Heart right ventricle (tissue), 16 donors: Measurements from ENCODE around the gene RUNDC1. TPM values are rescaled to one million over a fixed set of nuclear protein-coding genes. Genes with fewer than 3 reads are reported as not detected.

Experiments used
- ATAC-seq, 8 donors: fragments of 200-7000 bp; cut with Tn5 transposase; one replicate each; pipeline ENCODE4 v1.9.1; 2020; ENCODE audit warnings: mild to moderate bottlenecking in 8 of 8, moderate library complexity in 8 of 8, moderate number of reproducible peaks in 1 of 8
- DNase-seq, 2 donors: peaks; one replicate each; pipeline ENCODE4 v3.0.0-alpha.2; 2020
- H3K27ac ChIP-seq, 10 donors: fragments of 200-600 bp; sonication (generic) in 2 of 10; one replicate each; pipeline versions ENCODE4 v1.5.0 to v1.8.0; 2020 to 2022; ENCODE audit warnings: mild to moderate bottlenecking in 3 of 10
- H3K27me3 ChIP-seq, 7 donors: fragments of 200-600 bp; one replicate each; pipeline ENCODE4 v1.8.0; 2021 to 2022; ENCODE audit warnings: mild to moderate bottlenecking in 2 of 7
- H3K36me3 ChIP-seq, 9 donors: fragments of 200-600 bp; sonication (generic) in 1 of 9; one replicate each; pipeline versions ENCODE4 v1.5.0 to v1.8.0; 2020 to 2022; ENCODE audit warnings: mild to moderate bottlenecking in 2 of 9
- H3K4me1 ChIP-seq, 9 donors: fragments of 200-600 bp; sonication (generic) in 1 of 9; one replicate each; pipeline versions ENCODE4 v1.5.0 to v1.8.0; 2020 to 2022; ENCODE audit warnings: mild to moderate bottlenecking in 4 of 9
- H3K4me3 ChIP-seq, 10 donors: fragments of 200-600 bp; sonication (generic) in 2 of 10; one replicate each; pipeline versions ENCODE4 v1.5.0 to v1.8.0; 2020 to 2022; ENCODE audit warnings: mild to moderate bottlenecking in 7 of 10, moderate library complexity in 2 of 10
- H3K9me3 ChIP-seq, 11 donors: fragments of 200-600 bp in 10 of 11; sonication (generic) in 2 of 11; one replicate each; pipeline versions ENCODE4 v1.5.0 to v1.8.0; 2013 to 2022; ENCODE audit warnings: mild to moderate bottlenecking in 2 of 11, control low read depth in 1 of 11, moderate library complexity in 1 of 11
- WGBS, 2 donors: extraction: QIAGEN DNeasy Blood & Tissue Kit; methylation state at CpG; one replicate each; pipeline ENCODE4 v1.1.7; 2013; ENCODE audit warnings: inconsistent platforms in 1 of 2; 5-methylcytosine and 5-hydroxymethylcytosine counted together
- intact Hi-C, 10 donors: fragments of 100-400 bp; cut with DNase I; formaldehyde crosslinking; loops; one replicate each; pipeline versions ENCODE4 v1.11.1 to v1.14.2; 2022
- polyA plus RNA-seq, 2 donors: library from polyadenylated mRNA; stranded (reverse); fragments of 200-250 nt; gene quantifications; one replicate each; pipeline ENCODE4 v1.2.3, GENCODE V29; 2013
- total RNA-seq, 10 donors: library from RNA; stranded (reverse); fragmentation: NEBNext Ultra II Directional in 3 of 10; extraction: Animal tissue kit (Norgen Biotek cat#: 25700) in 3 of 10; gene quantifications; one replicate each; pipeline versions ENCODE4 v1.2.1 to v1.2.4, GENCODE V29; 2021 to 2023
- TF ChIP-seq, protein P1 (sequence below), 9 donors: fragments of 200-600 bp; sonication (generic) in 2 of 9; IDR thresholded peaks; one replicate each; pipeline versions ENCODE4 v1.5.0 to v1.8.0; 2021 to 2022; ENCODE audit warnings: antibody characterized with exemption in 9 of 9, mild to moderate bottlenecking in 5 of 9, moderate library complexity in 1 of 9
- donor health status: Arrhythmogenic right ventricular cardiomyopathy.
- donor health status: ischemic (EF 13 %, LVEDD 7.1; RV severe dilation, severe dysfunction).
- donor health status: healthy with polysubstance abuse.
- donor health status: DM: no; HTN: yes; CAD: no.
- donor health status: DM: no; HTN: no; CAD: no.
- donor health status: ischemic (EF 25% LVEDD 6.9; RV normal size, moderate dysfunction).
- donor health status: ischemic (EF 25% LVEDD 5.7; RV mildly dilated, moderate dysfunction).
- donor health status: healthy.
- donor health status: DM: yes; HTN: yes; CAD: no.
- donor health status: Ischemic cardiomyopathy.
- donor health status: ischemic (EF 35%, LVEDD 5.7; RV mildly dilated, moderate dysfunction).
- donor health status: nonischemic (EF 11% LVEDD 7.7; RV severe dilation, severe dysfunction).
- donor health status: DM: yes; HTN: yes; CAD: no.
- donor health status: PGD.
- donor health status: ischemic (EF 29% LVEDD 5.4; RV normal size, mild dysfunction).
- donor health status: nonischemic (EF 23%, LVEDD 6.1; RV moderate dilation, normal function).

The RUNDC1 gene
- total and polyA plus RNA-seq, 12 donors, result 5.6 to 21.0 (median 10.9) TPM

DNA sequence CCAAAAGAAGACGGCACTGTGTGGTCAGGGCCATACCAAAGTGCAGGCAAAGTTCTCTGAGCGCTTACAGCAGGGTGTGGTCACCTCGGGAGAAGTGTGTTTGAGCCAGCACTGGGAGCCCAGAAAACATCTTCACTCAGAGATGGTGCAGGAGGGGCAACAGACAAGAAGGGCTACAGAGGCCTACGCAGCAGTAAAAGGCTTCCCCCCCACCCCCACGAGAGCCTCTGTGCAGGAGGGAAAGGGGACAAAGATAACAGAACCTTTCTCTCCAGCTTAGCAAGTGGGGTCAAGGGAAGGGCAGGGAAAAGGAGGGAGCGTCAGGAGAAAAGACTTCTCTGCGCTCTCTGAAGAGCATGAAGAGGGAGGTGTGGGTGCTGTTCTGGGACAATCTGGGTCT, 39.1 kb downstream of the RUNDC1 start:
- no peak for ATAC-seq
- Histone ChIP-seq H3K4me3 (peak overlapping the region in 5 of 10 donors; percentile 2 to 99 (median 16)), H3K9me3 (no peaks in the 10 kb centered on the region), H3K27me3 (no peaks in the 10 kb centered on the region), H3K36me3 (peaks cover 0 to 43% (median 4%) of the 10 kb centered on the region in 9 donors), H3K4me1 (peaks cover 17 to 73% (median 68%) of the 10 kb centered on the region in 9 donors), H3K27ac (peak overlapping the region; percentile 5 to 94 (median 90))
- TF ChIP-seq, protein P1, sequence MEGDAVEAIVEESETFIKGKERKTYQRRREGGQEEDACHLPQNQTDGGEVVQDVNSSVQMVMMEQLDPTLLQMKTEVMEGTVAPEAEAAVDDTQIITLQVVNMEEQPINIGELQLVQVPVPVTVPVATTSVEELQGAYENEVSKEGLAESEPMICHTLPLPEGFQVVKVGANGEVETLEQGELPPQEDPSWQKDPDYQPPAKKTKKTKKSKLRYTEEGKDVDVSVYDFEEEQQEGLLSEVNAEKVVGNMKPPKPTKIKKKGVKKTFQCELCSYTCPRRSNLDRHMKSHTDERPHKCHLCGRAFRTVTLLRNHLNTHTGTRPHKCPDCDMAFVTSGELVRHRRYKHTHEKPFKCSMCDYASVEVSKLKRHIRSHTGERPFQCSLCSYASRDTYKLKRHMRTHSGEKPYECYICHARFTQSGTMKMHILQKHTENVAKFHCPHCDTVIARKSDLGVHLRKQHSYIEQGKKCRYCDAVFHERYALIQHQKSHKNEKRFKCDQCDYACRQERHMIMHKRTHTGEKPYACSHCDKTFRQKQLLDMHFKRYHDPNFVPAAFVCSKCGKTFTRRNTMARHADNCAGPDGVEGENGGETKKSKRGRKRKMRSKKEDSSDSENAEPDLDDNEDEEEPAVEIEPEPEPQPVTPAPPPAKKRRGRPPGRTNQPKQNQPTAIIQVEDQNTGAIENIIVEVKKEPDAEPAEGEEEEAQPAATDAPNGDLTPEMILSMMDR (IDR thresholded peaks at IDR 0.05), result no peak
- WGBS, 2 donors, result 28 to 35% methylated on average over 7 of the region's 7 CpGs
- DNase-seq, result no peak
- intact Hi-C loops, result no loop called here

DNA sequence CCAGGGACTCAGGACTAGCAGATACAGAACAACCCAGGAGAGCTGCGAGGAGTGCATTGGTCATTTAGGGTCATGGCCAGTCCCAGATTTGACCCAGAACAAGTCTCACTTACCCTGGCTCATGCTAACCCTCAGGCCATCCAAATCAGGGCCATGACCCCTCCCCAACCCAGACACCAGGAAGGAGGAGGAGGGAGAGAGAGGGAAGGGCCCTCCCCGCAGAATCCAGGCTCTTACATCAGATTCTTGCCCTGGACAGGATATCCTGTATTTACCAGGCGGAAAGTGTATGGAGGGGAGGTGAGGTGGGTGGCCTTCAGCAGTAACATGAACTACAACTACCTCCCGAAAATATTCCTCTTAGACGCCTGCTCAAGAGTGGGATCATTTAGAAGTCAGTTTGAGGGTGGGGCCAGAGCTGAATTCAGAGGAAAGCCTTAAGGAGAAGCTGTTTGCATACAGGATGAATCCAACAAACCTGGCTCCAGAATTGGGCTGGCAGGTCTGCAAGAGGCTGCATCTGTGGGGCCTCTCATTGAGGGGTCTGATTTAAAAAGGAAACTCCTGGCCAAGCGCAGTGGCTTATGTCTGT, 39.8 kb downstream of the RUNDC1 start:
- intact Hi-C loops, result loop anchor here in 9 of 10 donors (5.0 to 10.0 kb wide), 8 partner anchors 105 to 345 kb away; partner anchors contain the start of genes NBR1 (in 7 of the 9) and BRCA1 (in 5 of the 9)
- TF ChIP-seq, protein P1 (IDR thresholded peaks at IDR 0.05), result no peak
- H3K36me3 ChIP-seq, result peaks cover 0 to 36% (median 4%) of the 10 kb centered on the region in 9 donors
- H3K9me3 ChIP-seq, result no peaks in the 10 kb centered on the region
- H3K4me3 ChIP-seq, result peak overlapping the region in 8 of 10 donors; percentile 2 to 100 (median 89)
- 46 to 59% methylated on average over 6 of the region's 6 CpGs for WGBS, 2 donors
- H3K27me3 ChIP-seq, result no peaks in the 10 kb centered on the region
- H3K27ac ChIP-seq, result peak overlapping the region; percentile 43 to 94 (median 90)
- ATAC-seq (peak in 5 of 8 donors; percentile 3 to 43 (median 24)), DNase-seq (peak in 1 of 2 donors; percentile 41)
- peaks cover 12 to 71% (median 63%) of the 10 kb centered on the region in 9 donors for H3K4me1 ChIP-seq

DNA sequence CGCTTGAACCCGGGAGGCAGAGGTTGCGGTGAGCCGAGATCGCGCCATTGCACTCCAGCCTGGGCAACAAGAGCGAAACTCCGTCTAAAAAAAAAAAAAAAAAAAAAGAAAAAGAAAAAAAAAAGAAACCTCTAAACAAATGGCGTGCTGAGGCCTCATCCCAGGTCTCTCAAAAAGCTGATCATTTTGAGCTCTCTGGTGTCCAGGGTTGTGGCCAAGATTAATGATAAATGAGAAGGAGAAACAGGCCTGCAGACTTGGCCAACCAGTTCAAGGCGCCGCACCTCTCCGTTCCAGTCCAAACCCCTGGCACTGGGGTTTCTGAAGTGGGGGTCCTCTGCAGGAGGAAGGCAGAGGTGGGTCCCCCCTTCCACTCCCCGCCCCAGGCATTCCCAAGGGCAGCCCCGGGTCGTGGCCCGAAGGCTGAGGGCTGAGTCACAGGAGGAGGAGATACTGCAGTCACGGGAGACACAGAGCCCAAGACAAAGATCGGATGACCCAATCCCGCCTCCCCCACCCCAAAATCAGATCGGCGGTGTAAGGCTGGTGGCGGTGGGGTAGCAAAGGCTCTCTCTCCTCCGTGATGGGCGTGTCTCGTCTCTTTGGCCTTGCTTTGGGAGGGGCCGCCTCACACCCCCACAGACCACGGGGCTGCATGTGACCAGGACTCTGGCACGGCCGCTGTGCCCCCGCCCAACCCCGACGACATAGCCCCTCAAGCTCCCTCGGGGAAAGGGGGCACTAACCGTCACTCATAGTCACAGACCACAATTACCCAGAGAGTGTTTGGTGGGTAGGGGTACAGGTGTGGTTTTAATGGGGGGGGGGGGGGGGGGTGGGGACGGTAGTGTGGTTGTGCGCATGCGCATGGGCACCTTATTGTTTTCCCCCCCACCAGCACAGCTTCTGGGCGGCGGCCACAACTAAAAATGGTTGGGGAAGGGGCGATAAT, 40.7 kb downstream of the RUNDC1 start:
- Histone ChIP-seq H3K4me3 (peak overlapping the region; percentile 88 to 100 (median 96)), H3K36me3 (peaks cover 0 to 29% (median 2%) of the 10 kb centered on the region in 9 donors), H3K27me3 (no peaks in the 10 kb centered on the region), H3K27ac (peak overlapping the region; percentile 74 to 94 (median 90)), H3K4me1 (peaks cover 8 to 61% (median 54%) of the 10 kb centered on the region in 9 donors), H3K9me3 (no peaks in the 10 kb centered on the region)
- ATAC-seq, result peak; percentile 32 to 56 (median 43)
- TF ChIP-seq, protein P1 (IDR thresholded peaks at IDR 0.05), result no peak
- 12 to 18% methylated on average over 35 to 36 of the region's 40 CpGs for WGBS, 2 donors
- DNase-seq, result peak; percentile 66 to 76
- intact Hi-C loops, result loop anchor here in 9 of 10 donors (5.0 to 10.0 kb wide), 8 partner anchors 104 to 344 kb away; partner anchors contain the start of genes NBR1 (in 7 of the 9) and BRCA1 (in 5 of the 9)
